ENCODE results near the gene TSC2.

- TF ChIP-seq CTCF (IDR thresholded peaks at IDR 0.05 in 8 of 11, conservative IDR thresholded peaks at IDR 0.05 in 3 of 11) (no peak), POLR2AphosphoS5 (IDR thresholded peaks at IDR 0.05) (no peak), POLR2A (IDR thresholded peaks at IDR 0.05) (no peak)
These were observed 43.9 kb downstream of the TSC2 start for GRCh38 chr16:2091547-2092255.

Measured in spleen (tissue), 7 donors.